ENCODE results near the gene PDIA6.

PDIA6 gene

GRCh38 chr2:10778724-10779115, 33.9 kb downstream of the PDIA6 start:
- no peak for DNase-seq

DNA sequence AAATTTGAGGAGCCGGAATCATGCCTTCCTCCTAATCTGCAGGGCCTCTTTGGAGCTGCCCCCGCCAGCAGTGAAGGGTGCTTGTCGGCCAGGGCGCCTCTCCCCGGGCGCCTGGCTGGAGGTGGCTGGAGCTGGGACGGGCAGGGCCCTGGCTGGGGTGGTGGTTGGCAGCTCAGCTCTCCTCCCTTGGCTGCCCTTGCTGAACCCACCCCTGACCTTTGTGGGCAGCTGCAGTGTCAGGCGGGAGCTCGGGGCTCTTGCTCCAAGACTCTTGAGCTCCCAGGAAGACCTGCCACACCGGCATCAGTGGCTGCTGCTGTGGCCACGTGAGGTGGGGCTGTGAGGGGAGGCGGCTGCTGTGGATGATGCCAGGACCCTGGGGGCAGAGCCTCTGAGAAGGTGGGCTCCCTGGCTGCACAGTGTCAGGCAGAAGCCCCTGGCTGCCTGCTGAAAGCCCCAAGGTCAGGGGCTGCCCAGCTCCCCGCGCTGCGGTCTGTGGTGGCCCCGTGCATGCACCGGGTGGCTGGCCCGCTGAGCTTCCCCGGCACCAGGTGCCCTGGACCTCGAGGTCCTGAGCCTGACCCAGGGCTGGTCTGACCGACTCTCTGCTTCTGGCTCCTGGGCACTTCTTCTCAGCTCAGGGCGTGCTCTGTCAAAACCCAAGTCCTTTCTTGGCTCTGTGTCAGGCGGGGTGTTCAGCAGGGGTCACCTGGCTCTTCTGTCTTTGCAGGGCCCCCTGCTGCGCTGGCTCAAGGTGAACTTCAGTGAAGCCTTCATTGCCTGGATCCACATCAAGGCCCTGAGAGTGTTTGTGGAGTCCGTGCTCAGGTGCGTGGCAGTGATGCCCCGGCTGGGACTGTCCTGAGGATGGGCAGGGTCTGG, 34.5 kb downstream of the PDIA6 start:
- DNase-seq, result no peak

- DNase-seq, result no peak
Observed at GRCh38 chr2:10777111-10777841, 35.3 kb downstream of the PDIA6 start.

- no peak for DNase-seq
Observed at GRCh38 chr2:10776231-10776977, 36.2 kb downstream of the PDIA6 start.

GRCh38 chr2:10775831-10776230, 36.8 kb downstream of the PDIA6 start:
- DNase-seq, result no peak

DNA sequence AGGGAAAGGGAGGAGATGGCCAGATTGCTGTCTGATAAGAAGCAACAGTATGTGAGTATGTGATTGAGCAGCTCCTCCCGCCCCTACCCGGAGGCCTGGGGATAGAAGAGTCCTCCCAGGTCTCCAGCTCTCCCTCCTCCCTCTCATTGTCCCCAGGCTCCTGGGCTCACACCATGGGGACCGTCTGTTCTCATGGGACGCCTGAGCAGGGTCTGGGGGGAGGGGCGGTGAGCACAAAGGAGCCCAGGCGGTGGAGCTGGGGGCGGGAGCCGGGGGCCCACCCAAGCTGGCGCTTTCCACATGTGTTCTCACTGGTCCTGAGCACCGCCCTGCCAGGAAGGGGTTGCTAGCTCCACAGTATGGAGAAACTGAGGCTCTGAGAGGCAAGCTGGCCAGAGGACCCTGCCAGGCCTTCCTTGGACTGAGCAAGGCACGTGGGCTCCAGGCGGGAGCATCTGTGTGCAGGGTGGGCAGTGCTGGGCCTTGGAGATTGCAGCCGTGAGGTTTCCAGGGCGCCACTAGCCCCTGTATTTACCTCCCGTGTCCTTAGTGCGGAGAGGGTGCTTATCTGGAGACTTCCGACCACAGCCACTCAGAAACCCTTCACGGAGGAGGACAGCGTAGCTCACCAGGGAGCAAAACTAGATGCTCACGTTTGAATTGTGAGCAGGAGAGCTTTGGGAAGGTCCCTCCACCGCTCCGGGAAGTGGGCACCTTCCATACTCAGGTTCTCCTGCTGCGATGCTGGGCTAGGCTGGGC, 37.4 kb downstream of the PDIA6 start:
- no peak for DNase-seq

GRCh38 chr2:10774394-10774793, 38.2 kb downstream of the PDIA6 start:
- no peak for DNase-seq

- DNase-seq, result no peak
Observed at GRCh38 chr2:10773821-10774341, 38.7 kb downstream of the PDIA6 start.

- no peak for DNase-seq
Observed at GRCh38 chr2:10772868-10773215, 39.7 kb downstream of the PDIA6 start.

GRCh38 chr2:10772201-10772867, 40.3 kb downstream of the PDIA6 start:
- DNase-seq, result no peak

- no peak for DNase-seq
Observed at GRCh38 chr2:10771786-10772185, 40.8 kb downstream of the PDIA6 start.

DNA sequence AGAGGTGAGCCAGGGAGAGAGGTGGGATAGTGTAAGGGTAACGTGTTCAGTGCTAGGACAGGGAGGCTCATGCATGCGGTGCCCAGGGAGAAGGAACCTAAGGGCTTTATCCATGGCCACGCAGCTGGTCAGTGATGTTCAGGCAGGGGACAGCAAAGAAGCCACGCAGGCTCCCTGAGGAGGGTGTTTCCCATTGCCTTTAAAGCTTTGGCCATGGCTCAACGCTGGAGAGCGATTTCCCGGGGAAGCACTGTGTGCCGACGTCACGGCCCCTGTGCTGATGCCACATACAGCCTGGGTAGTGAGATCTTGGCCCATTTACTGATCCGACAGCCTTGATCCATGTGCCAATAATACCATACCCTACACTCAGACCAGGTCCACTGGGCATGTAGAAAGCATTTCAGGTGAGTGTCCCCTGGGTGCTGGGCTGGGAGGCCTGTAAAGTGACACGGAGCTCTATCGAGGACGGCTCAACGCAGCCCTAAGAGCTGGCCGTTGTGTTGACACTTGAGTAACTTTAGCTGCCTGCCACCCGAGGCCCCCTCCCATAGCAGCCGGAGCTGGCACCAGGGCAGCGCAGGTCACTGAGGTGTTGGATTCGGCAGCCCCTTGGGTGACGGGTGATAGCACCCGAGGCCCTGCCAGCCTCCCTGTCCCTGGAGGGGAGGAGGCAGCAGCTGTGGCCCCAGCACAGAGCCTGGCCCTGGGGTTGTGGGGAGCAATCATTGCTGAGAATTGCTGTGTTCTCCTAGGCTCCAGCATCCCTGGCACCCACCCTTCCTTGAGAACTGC, 41.4 kb downstream of the PDIA6 start:
- DNase-seq, result no peak

DNA sequence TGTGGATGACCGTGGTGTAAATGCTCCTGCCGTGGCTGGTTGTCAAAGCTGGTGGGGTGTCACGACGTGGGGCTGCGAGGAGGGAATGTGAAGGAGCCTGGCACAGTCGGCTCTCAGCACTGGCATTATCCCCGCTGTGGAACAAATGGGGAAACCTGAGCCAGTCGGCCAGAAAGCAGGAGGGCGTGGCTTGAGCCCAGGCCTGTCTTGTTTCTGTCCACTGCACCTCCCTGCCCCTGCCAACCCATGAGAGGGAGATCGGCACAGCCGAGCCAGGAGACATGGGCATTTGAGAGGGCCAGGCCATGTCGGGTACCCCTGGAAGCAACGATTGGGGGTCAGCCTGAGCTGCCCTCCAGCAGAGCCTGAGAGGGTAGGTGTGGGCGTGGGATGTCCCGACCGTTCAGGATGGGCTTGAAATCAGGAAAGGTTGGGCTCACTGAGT, 44.5 kb downstream of the PDIA6 start:
- no peak for DNase-seq

- no peak for DNase-seq
Observed at GRCh38 chr2:10765914-10766313, 46.7 kb downstream of the PDIA6 start.

DNA sequence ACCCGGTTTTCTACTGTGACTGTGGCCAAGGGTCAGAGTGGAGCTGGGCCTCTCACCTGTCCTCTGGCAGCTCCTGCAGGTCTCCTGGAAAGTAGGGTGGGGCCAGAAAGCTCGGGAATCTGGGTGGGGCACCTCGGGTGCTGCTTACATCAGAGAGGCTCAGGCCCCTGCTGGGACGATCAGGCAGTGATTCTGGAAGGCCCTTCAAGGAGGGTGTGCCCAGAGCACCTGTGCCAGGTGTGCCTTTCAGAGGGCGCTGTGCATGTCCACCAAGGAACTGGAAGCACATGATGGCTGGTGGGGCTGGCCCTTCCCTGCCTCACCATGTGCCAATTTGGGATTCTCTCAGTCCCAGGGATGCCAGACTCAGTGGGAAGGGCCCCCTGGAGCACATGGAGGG, 47.1 kb downstream of the PDIA6 start:
- DNase-seq, result no peak

GRCh38 chr2:10764896-10765295, 47.7 kb downstream of the PDIA6 start:
- no peak for DNase-seq

- DNase-seq, result no peak
Observed at GRCh38 chr2:10764096-10764785, 48.3 kb downstream of the PDIA6 start.

DNA sequence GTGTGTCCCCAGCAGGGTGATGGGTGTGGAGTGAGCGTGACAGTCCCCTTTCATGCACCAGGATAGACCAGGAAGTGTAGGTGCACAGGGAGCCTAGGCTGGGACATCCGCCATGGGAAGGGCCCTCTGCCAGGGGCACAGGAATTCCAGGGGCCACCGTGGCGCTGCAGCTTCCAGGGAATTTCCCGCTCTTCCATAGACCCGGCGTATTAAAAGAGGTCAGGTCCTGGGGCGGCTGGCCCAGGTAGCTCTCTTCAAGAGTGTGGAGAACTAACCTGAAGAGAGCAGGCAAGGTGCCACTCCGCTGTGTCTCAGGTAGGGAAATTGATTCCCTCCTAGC, 49.2 kb downstream of the PDIA6 start:
- DNase-seq, result no peak

GRCh38 chr2:10762651-10763460, 49.7 kb downstream of the PDIA6 start:
- DNase-seq, result no peak

DNA sequence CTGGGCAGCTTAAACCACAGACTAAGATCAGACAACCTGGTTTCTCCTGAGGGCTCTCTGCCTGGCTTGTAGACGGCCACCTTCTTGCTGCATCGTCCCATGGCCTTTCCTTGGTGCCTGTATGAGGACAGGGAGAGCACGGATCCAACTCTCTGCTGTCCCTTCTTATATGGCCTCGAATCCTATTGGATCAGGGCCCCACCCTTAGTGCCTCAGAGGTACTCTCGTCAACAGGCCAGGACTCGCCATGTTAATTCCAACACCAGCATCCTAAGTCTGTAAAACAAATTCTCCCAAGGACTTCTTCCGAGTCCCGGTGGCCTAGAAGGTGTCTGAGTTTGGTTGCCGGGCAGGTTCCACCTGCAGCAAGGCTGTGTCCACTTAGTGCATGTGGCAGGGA, 51.0 kb downstream of the PDIA6 start:
- DNase-seq, result no peak
